RWPE2 (cell line): ENCODE measurements around the gene TMOD1.

Source experiments
- ATAC-seq: fragments of 200-7000 bp; cut with Tn5 transposase; 3 replicates; pipeline ENCODE4 v1.9.1; 2021; ENCODE audit warnings: low read depth
- DNase-seq: peaks from one replicate; pipeline ENCODE4 v3.0.0-alpha.2; 2020; ENCODE audit warnings: low spot score
- H3K27ac ChIP-seq: fragments of 450-650 bp; 2 replicates; pipeline ENCODE4 v1.5.1; 2017; ENCODE audit warnings: mild to moderate bottlenecking; ENCODE audit not compliant: poor library complexity, severe bottlenecking
- H3K27me3 ChIP-seq: fragments of 250-450 bp; sonication (Bioruptor Pico); 2 replicates; pipeline ENCODE4 v1.5.1; 2021; ENCODE audit warnings: mild to moderate bottlenecking, moderate library complexity; ENCODE audit not compliant: insufficient read depth, poor library complexity, severe bottlenecking
- H3K36me3 ChIP-seq: fragments of 250-450 bp; sonication (Bioruptor Pico); 2 replicates; pipeline ENCODE4 v1.5.1; 2020; ENCODE audit warnings: low read depth, mild to moderate bottlenecking, moderate library complexity
- H3K4me1 ChIP-seq: fragments of 250-450 bp; sonication (Bioruptor Pico); 2 replicates; pipeline ENCODE4 v1.5.1; 2021; ENCODE audit warnings: mild to moderate bottlenecking, moderate library complexity; ENCODE audit not compliant: insufficient read depth, poor library complexity, severe bottlenecking
- H3K4me3 ChIP-seq: fragments of 250-450 bp; sonication (Bioruptor Pico); 2 replicates; pipeline ENCODE4 v1.5.1; 2021; ENCODE audit warnings: mild to moderate bottlenecking, moderate library complexity; ENCODE audit not compliant: severe bottlenecking
- H3K9me3 ChIP-seq: fragments of 250-450 bp; sonication (Bioruptor Pico); 2 replicates; pipeline ENCODE4 v1.5.1; 2021; ENCODE audit warnings: mild to moderate bottlenecking, moderate library complexity; ENCODE audit not compliant: severe bottlenecking
- CTCF ChIP-seq: fragments of 450-650 bp; IDR thresholded peaks from one replicate; pipeline ENCODE4 v1.5.1; 2017; ENCODE audit warnings: mild to moderate bottlenecking, moderate library complexity; ENCODE audit not compliant: poor library complexity, severe bottlenecking

Gene TMOD1

GRCh38 chr9:97502984-97503861, 1.8 kb downstream of the TMOD1 start:
- Histone ChIP-seq H3K27me3 (peaks cover 77% of the 10 kb centered on the region), H3K36me3 (no peaks in the 10 kb centered on the region), H3K4me3 (no peak overlapping the region), H3K9me3 (no peaks in the 10 kb centered on the region), H3K4me1 (no peaks in the 10 kb centered on the region), H3K27ac (no peak overlapping the region)
- ATAC-seq, result no peak
- no peak for DNase-seq
- TF ChIP-seq CTCF, result no peak

GRCh38 chr9:97503862-97504210, 2.4 kb downstream of the TMOD1 start:
- TF ChIP-seq CTCF, result no peak
- Histone ChIP-seq H3K36me3 (no peaks in the 10 kb centered on the region), H3K4me3 (no peak overlapping the region), H3K4me1 (no peaks in the 10 kb centered on the region), H3K27ac (no peak overlapping the region), H3K9me3 (no peaks in the 10 kb centered on the region), H3K27me3 (peaks cover 77% of the 10 kb centered on the region)
- ATAC-seq (no peak), DNase-seq (no peak)

- H3K27me3 ChIP-seq, result peaks cover 74% of the 10 kb centered on the region
- no peaks in the 10 kb centered on the region for H3K4me1 ChIP-seq
- no peak for TF ChIP-seq CTCF
- H3K27ac ChIP-seq, result no peak overlapping the region
- DNase-seq, result no peak
- no peak overlapping the region for H3K4me3 ChIP-seq
- no peak for ATAC-seq
- H3K9me3 ChIP-seq, result no peaks in the 10 kb centered on the region
- H3K36me3 ChIP-seq, result no peaks in the 10 kb centered on the region
Measured at GRCh38 chr9:97504381-97505216, 3.1 kb downstream of the TMOD1 start.

- ATAC-seq, result no peak
- DNase-seq, result no peak
- Histone ChIP-seq H3K9me3 (no peaks in the 10 kb centered on the region), H3K36me3 (no peaks in the 10 kb centered on the region), H3K4me3 (no peak overlapping the region), H3K27ac (no peak overlapping the region), H3K4me1 (no peaks in the 10 kb centered on the region), H3K27me3 (peaks cover 62% of the 10 kb centered on the region)
- TF ChIP-seq CTCF, result no peak
Measured at GRCh38 chr9:97505845-97506244, 4.4 kb downstream of the TMOD1 start.
